Effector CD4-positive, alpha-beta T cell (primary cell): Measurements from ENCODE around the gene TRAK1.

Experiments used
- DNase-seq: peaks from one replicate; pipeline ENCODE4 v3.0.0-alpha.2; 2020

The TRAK1 gene

DNA sequence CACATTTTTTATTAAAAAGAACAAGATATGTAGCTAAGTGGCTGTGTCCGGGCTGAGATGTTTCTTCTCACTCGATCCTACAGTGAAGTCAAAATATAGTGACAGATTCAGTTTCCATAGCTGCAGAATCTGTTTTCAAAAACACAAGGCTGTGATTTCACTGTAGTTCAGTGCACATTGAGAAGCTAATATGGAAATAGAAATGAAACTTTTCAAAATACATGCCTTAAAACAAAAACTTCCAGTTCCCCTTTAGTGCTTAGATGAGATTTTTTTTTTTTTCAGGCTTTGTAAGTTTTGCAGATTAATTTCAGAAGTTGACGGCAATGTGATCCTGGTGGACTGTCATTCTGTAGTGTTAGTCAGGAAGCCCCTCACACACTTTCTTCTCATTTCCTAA lies 23.8 kb upstream of the TRAK1 start:
- no peak for DNase-seq

DNA sequence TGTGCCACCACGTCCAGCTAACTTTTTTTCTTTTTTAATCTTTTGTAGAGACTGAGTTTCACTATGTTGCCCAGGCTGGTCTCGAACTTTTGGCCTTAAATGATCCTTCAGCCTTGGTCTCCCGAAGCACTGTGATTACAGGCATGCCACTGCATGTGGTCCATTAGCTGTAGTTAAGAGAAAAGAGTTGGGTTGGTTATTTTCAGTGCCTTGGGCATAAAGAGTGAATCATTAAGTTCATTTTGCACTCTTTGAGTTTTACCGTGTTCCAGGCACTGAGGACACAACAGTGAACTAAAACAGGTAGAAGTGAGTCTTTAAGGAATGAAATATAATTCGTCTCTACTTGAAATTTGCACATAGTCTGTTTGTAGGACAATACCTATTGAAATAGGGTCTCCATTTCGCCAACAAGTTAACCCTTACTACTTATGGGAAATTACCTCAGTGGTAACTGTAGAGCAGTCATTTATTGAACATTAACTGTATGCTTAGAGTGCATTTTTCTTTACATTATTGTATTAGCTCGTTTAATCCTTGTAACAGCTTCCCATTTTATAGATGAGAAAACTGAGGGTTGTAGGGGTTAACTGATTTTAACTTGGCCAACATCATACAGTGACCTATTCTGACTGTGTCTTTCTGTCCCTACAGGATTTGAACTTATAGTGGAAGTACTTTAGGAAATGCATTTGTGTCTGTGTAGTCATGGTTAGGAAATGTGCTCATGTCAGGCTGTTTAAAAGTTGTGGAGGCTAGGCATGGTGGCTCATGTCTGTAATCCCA lies 22.7 kb upstream of the TRAK1 start:
- no peak for DNase-seq

DNA sequence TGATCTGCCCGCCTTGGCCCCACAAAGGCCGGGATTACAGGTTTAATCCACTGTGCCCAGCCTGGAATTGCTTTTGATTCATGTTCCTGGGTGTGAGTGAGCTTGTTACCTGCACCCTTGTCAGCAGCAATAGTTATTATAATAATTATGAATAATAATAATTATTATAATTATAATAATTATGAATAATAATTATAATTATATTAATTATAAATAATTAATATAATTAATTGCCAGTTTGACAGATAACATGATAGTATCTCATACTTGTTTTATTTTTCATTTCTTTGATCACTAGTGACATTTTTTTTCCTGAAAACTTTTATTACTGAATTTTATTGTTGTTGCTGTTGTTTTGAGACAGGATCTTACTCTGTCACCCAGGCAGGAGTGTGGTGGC lies 21.1 kb upstream of the TRAK1 start:
- DNase-seq: no peak

- DNase-seq: no peak
These were observed 20.6 kb upstream of the TRAK1 start for GRCh38 chr3:42070524-42070923.

- DNase-seq: no peak
These were observed 19.0 kb upstream of the TRAK1 start for GRCh38 chr3:42071904-42072812.

DNA sequence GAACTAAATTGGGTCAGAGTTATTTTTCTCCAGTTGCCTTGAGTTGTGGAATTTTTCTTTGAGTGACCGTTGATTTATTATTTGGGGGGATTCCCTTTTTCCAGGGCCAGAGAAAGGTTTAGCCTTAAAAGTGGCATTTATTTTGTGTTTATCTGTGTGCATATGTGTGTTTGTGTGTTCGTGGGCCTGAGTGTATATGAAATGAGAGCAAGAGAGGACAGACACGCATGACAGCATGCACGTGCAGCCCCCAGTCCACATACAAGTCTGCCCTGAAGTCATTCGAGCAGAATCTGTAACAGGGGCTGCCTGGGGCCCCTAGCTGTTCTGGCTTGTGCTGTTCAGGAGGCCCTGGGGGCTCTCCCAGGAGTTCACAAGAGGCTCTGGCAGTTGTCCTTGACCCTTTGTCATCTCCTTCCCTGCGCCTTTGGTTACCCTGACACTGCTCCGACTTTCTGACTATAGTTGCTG lies 18.3 kb upstream of the TRAK1 start:
- DNase-seq: no peak

DNA sequence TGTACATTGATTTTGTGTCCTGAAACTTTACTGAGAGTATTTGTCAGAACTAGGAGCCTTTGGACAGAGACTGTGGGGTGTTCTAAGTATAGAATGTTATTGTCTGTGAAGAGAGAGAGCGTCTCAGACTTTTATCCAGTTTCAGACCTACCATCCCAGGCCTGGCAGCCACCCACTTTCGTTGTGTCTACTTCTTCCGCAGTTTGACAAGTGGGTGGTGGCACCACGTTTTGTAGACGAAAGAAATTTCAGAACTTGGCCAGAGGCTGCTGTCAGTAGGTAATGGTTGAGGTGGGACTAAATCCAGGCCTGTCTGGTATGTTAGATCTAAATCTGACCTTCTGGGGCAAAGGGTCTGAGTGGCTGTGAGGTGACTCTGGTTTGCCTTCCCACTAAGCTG lies 13.4 kb upstream of the TRAK1 start:
- DNase-seq: no peak

DNA sequence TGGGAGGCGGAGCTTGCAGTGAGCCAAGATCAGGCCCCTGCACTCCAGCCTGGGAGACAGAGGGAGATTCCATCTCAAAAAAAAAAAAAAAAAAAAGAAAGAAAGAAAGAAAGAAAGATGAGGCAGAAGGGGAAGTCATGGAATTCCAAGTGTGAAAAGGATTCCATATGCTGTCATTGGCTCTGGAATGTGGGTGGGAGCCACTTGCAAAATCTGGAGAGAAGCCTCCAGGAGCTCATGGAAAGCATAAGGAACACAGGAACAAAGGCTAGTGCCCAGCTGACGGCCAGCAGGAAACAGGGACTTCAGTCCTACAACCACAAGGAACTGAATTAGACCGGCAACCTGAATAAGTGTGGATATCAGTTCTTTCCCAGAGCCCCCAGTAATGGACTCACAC lies 12.5 kb upstream of the TRAK1 start:
- no peak for DNase-seq

GRCh38 chr3:42079701-42080452 lies 11.3 kb upstream of the TRAK1 start:
- no peak for DNase-seq

GRCh38 chr3:42080453-42080872 lies 10.7 kb upstream of the TRAK1 start:
- DNase-seq: no peak

DNA sequence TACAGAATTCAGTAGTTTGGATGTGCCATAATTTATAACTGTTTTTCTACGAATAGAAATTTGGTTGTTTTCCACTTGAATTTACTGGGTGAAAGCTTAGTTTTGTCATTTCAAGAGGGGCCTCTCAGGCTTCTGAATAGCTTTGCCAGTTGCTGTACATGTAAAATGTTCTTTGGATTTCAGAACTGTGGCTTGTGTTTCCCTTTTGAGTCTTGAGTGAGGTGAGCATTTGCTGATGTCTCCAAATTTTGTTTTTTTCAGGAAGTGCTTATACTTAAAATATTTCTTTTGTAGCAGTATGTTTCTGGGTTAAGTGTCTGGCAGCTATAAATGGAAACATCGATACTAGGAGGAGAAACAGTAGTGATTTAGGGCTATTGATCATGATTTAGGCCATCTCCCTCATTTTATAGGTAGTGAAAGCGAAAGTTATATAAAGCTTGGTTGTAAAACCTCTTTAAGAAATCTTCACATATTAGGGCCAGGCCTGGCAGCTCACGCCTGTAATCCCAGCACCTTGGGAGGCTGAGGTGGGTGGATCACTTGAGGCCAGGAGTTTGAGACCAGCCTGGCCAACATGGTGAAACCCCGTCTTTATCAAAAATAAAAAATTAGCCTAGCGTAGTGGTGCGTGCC lies 9.2 kb upstream of the TRAK1 start:
- no peak for DNase-seq

DNA sequence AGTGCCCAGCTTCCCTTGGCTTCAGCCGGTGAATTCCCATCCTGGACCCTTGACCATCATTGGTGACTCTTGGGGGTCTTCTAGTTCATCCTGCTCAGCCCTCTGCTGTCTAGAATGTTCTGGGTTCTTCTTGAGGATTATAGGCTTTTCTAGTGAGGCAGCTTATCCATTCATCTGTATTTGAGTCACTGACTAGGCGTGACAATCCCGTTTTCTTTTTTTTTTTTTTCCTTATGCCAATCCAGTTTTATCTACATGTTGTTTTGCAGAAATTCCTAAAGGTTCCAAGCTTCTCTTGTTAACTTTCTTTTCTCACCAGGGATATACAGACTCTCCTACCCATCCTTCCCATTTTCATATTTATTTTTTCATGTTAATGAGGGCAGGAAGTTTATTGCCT lies 6.6 kb upstream of the TRAK1 start:
- no peak for DNase-seq

DNA sequence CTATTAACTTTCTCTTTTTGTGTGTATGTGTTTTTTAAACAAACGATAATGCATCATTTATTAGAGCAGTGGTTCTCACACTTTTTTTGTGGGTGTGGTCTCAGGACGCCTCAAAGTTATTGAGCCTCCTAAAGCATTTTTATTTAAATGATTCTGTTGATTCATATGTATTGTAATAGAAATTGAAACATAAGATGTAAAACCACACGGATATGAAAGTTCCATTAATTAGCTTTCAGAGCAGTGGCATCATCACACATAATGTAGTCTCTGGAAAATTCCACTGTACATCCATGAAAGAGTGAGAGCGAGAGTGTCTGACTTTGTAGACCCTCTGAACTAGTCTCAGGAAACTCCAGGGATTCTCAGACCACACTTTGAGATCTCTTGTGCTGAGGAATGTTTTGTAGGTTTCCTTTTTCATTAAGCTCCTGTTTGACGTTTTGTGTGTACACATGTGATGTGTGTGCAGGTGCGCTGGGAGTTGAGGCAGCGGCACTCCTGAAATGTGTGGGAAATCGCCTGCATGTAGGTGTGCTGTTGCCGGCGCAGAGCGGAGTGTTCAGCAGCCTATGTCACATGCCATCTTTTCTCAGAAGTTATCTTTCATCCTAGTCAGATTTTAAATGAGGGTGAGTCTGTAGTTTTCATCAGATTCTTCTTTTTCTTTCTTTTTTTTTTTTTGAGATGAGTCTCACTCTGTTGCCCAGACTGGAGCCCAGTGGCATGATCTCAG lies 5.3 kb upstream of the TRAK1 start:
- no peak for DNase-seq

- no peak for DNase-seq
These were observed 2.2 kb upstream of the TRAK1 start for GRCh38 chr3:42088803-42089530.

GRCh38 chr3:42092006-42092405 lies 849 bp downstream of the TRAK1 start:
- DNase-seq: no peak

DNA sequence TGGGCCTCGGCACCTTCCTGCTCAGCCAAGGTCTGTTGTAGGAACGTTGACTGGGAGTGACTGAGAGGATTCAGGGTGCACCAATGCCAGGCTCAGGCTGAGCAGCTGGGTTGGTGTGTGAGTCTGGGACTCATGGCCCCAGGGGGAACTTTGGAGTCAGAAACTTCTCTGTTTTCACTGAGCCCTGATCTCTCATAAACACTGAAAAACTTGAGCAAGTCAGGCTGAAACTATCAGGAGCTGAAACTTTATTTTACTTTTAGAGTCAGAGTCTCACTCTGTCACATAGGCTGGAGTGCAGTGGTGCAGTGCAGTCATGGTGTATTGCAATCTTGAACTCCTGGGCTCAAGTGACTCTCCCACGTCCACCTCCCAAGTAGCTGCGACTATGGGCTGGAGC lies 3.0 kb downstream of the TRAK1 start:
- DNase-seq: no peak

DNA sequence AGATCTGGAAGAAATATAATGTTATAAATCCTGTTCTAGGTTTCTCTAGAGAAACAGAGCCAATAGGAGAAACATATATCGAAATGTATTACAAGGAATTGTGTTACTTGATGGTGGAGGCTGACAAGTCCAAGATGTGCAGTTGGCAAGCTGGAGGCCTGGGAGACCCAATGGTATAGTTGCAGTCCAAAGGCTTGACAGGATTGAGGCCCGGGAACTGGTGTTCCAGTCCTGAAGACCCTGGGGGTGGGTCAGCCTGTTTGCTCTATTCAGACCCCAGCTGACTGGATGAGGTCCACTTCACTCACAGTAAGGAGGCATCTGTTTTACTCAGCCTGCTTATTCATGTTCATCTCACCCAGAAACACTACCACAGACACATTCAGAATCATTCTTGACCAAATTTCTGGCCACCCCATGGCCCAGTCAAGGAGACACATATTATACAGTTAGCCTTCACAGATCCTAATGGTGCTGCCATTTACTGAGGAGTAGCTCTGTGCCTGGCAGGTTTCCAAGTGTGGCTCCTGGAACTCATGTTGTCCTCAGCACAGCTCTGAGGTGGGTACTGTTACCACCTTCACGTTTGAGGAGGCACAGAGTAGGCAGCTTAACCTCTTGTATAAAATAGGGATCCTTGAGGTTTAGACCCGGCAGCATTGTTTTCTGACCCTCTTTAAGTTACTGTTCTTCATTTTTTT lies 3.7 kb downstream of the TRAK1 start:
- DNase-seq: no peak

DNA sequence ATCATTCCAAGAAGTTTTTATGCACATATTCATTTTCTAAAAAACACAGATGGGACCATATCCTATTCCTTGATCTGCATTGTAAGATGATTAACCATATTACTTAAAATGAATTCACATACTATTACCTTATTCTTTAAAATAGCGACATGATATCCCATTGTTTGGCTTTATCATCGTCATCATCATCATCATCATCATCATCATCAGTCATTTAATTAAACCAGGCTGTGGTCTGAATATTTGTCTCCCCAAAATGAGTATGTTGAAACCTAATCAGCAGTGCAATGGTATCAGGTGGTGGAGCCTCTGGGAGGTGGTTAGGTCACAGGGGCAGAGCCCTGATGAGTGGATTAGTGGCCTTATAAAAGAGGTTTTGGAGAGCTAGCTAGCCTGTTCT lies 4.4 kb downstream of the TRAK1 start:
- DNase-seq: no peak

- DNase-seq: no peak
These were observed 5.8 kb downstream of the TRAK1 start for GRCh38 chr3:42096796-42097565.

- no peak for DNase-seq
These were observed 6.4 kb downstream of the TRAK1 start for GRCh38 chr3:42097566-42097946.
